ENCODE measurements around the gene LSM14B.

DNA sequence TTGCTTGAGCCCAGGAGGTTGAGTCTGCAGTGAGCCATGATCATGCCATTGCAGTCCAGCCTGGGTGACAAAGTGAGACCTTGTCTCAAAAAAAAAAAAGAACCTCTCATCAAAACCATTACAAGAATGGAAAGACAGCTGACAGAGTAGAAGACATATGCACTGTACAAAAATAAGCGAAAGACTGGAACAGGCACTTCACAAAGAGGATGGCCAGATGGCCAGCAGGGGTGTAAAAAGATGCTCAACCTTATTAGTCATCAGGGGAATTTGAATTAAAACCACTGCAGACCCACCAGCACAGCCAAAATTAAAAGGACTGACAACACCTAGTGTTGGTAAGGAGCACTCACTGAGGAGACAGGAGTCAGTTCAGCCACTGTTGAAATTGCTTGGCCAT is 43.1 kb upstream of the LSM14B start:
- TF ChIP-seq, protein P1, sequence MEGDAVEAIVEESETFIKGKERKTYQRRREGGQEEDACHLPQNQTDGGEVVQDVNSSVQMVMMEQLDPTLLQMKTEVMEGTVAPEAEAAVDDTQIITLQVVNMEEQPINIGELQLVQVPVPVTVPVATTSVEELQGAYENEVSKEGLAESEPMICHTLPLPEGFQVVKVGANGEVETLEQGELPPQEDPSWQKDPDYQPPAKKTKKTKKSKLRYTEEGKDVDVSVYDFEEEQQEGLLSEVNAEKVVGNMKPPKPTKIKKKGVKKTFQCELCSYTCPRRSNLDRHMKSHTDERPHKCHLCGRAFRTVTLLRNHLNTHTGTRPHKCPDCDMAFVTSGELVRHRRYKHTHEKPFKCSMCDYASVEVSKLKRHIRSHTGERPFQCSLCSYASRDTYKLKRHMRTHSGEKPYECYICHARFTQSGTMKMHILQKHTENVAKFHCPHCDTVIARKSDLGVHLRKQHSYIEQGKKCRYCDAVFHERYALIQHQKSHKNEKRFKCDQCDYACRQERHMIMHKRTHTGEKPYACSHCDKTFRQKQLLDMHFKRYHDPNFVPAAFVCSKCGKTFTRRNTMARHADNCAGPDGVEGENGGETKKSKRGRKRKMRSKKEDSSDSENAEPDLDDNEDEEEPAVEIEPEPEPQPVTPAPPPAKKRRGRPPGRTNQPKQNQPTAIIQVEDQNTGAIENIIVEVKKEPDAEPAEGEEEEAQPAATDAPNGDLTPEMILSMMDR (IDR thresholded peaks at IDR 0.05; ENCODE audit: insufficient read depth, low read length), result no peak
- TF ChIP-seq GABPA (IDR thresholded peaks at IDR 0.05; ENCODE audit: low read depth), result no peak
- TF ChIP-seq, protein P2, sequence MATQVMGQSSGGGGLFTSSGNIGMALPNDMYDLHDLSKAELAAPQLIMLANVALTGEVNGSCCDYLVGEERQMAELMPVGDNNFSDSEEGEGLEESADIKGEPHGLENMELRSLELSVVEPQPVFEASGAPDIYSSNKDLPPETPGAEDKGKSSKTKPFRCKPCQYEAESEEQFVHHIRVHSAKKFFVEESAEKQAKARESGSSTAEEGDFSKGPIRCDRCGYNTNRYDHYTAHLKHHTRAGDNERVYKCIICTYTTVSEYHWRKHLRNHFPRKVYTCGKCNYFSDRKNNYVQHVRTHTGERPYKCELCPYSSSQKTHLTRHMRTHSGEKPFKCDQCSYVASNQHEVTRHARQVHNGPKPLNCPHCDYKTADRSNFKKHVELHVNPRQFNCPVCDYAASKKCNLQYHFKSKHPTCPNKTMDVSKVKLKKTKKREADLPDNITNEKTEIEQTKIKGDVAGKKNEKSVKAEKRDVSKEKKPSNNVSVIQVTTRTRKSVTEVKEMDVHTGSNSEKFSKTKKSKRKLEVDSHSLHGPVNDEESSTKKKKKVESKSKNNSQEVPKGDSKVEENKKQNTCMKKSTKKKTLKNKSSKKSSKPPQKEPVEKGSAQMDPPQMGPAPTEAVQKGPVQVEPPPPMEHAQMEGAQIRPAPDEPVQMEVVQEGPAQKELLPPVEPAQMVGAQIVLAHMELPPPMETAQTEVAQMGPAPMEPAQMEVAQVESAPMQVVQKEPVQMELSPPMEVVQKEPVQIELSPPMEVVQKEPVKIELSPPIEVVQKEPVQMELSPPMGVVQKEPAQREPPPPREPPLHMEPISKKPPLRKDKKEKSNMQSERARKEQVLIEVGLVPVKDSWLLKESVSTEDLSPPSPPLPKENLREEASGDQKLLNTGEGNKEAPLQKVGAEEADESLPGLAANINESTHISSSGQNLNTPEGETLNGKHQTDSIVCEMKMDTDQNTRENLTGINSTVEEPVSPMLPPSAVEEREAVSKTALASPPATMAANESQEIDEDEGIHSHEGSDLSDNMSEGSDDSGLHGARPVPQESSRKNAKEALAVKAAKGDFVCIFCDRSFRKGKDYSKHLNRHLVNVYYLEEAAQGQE (IDR thresholded peaks at IDR 0.05; ENCODE audit: insufficient replicate concordance, low read depth), result no peak
- TF ChIP-seq POLR2AphosphoS5 (IDR thresholded peaks at IDR 0.05; ENCODE audit: low read depth), result no peak
- no peak for TF ChIP-seq SPI1 (IDR thresholded peaks at IDR 0.05; ENCODE audit: borderline replicate concordance, low read depth)
